Adrenal gland (tissue), 12 donors: ENCODE data around the gene ZFP36L1. TPM values are rescaled to one million over a fixed set of nuclear protein-coding genes. Genes with fewer than 3 reads are reported as not detected.

ENCODE experiments used
- DNase-seq, 7 donors: peaks; one replicate each; pipeline ENCODE4 v3.0.0-alpha.2; 2019 to 2020
- H3K27ac ChIP-seq, 5 donors: fragments of 200-600 bp; sonication (generic) in 4 of 5; 1 replicate in 3 of 5; 2 replicates in 2 of 5; pipeline versions ENCODE4 v1.5.1 to v1.8.0; 2016 to 2020; ENCODE audit warnings: mild to moderate bottlenecking in 1 of 5
- H3K27me3 ChIP-seq: fragments of 200-600 bp; 2 replicates; pipeline ENCODE4 v1.8.0; 2021
- H3K36me3 ChIP-seq, 2 donors: fragments of 200-600 bp; replicated peaks in 1 of 2; 1 replicate in 1 of 2; 2 replicates in 1 of 2; pipeline versions ENCODE4 v1.5.1 to v1.8.0; 2018 to 2022
- H3K4me1 ChIP-seq, 2 donors: fragments of 200-600 bp; replicated peaks in 1 of 2; 1 replicate in 1 of 2; 2 replicates in 1 of 2; pipeline versions ENCODE4 v1.5.1 to v1.8.0; 2018 to 2021
- H3K4me3 ChIP-seq, 4 donors: fragments of 200-600 bp; sonication (generic) in 3 of 4; one replicate each; pipeline ENCODE4 v1.5.1; 2016 to 2018
- H3K9me3 ChIP-seq, 3 donors: fragments of 200-600 bp; sonication (generic) in 1 of 3; replicated peaks in 1 of 3; 1 replicate in 2 of 3; 2 replicates in 1 of 3; pipeline versions ENCODE4 v1.5.1 to v1.8.0; 2016 to 2021
- POLR2A ChIP-seq, 2 donors: fragments of 450-650 bp; IDR thresholded peaks; one replicate each; pipeline ENCODE4 v1.6.1; 2017; ENCODE audit warnings: antibody characterized with exemption in 2 of 2, mild to moderate bottlenecking in 2 of 2, moderate library complexity in 1 of 2
- WGBS, 4 donors: extraction: QIAGEN DNeasy Blood & Tissue Kit in 2 of 4; methylation state at CpG; one replicate each; pipeline versions ENCODE4 v1.1.5 to v1.1.7; 2013 to 2017; 5-methylcytosine and 5-hydroxymethylcytosine counted together
- intact Hi-C, 2 donors: fragments of 100-400 bp; cut with DNase I; formaldehyde crosslinking; loops; one replicate each; pipeline versions ENCODE4 v1.14.1 to v1.15.0; 2022 to 2023
- polyA plus RNA-seq, 3 donors: library from polyadenylated mRNA; stranded (reverse); fragments of 200-250 nt in 2 of 3; fragments of 350-450 nt in 1 of 3; fragmentation: Illumina TruSeq in 1 of 3; extraction: RNeasy Lipid Tissue Mini Kit (QIAGEN cat#74804) in 1 of 3; gene quantifications; one replicate each; pipeline ENCODE4 v1.2.3, GENCODE V29; 2013 to 2014
- total RNA-seq, 9 donors: library from RNA; depleted of rRNA in 4 of 9; stranded (reverse); fragments of >200 nt in 4 of 9; fragments of 120-200 nt in 1 of 9; fragmentation: NEBNext Ultra II Directional in 1 of 9; extraction: Animal tissue kit (Norgen Biotek cat#: 25700) in 1 of 9; gene quantifications; one replicate each; pipeline versions ENCODE4 v1.1.0 to v1.2.4, GENCODE V29; 2013 to 2023
- TF ChIP-seq, protein P1 (sequence below), 6 experiments: fragments of 450-650 bp in 4 of 6; fragments of 200-600 bp in 2 of 6; sonication (generic) in 1 of 6; IDR thresholded peaks; 1 replicate in 5 of 6; 2 replicates in 1 of 6; pipeline versions ENCODE4 v1.5.1 to v1.8.0; 2016 to 2021; ENCODE audit warnings: antibody characterized with exemption in 6 of 6, mild to moderate bottlenecking in 2 of 6, moderate library complexity in 1 of 6
- donor health status: healthy with polysubstance abuse.
- donor health status: Bipolar disorder and iron deficiency.
- donor health status: DM: yes; HTN: yes; CAD: no.
- donor health status: DM: no; HTN: no; CAD: no.
- donor health status: DM: no; HTN: no; CAD: no.
- donor health status: DM: yes; HTN: yes; CAD: no.

Gene ZFP36L1
- total and polyA plus RNA-seq, 12 donors = 25.5 to 332 (median 133) TPM

DNA sequence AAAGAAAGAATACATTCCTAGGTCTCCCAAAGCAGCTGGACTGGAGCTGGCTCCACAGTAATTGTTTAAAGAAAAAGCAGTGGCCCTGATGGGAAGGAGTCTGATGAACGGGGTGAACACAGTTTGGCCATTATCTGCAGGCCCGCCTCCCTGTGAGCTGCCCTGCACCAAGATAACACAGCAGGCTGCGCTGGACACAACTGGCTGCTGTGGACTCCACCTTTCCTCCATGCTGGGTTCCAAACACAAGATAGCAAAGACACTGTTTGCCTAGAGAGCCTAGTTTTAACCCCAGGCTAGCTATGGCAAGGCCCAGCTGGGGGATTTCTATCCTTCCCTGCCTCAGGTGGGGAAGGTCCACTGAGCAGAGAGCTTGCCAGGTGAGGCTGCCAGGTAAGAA lies 34.6 kb downstream of the ZFP36L1 start:
- 91 to 100% (median 95%) methylated on average over 1 to 3 of the region's 3 CpGs for WGBS, 4 donors
- no peak overlapping the region for H3K4me3 ChIP-seq
- H3K9me3 ChIP-seq = no peaks in the 10 kb centered on the region
- TF ChIP-seq POLR2A (IDR thresholded peaks at IDR 0.05) = no peak
- TF ChIP-seq, protein P1, sequence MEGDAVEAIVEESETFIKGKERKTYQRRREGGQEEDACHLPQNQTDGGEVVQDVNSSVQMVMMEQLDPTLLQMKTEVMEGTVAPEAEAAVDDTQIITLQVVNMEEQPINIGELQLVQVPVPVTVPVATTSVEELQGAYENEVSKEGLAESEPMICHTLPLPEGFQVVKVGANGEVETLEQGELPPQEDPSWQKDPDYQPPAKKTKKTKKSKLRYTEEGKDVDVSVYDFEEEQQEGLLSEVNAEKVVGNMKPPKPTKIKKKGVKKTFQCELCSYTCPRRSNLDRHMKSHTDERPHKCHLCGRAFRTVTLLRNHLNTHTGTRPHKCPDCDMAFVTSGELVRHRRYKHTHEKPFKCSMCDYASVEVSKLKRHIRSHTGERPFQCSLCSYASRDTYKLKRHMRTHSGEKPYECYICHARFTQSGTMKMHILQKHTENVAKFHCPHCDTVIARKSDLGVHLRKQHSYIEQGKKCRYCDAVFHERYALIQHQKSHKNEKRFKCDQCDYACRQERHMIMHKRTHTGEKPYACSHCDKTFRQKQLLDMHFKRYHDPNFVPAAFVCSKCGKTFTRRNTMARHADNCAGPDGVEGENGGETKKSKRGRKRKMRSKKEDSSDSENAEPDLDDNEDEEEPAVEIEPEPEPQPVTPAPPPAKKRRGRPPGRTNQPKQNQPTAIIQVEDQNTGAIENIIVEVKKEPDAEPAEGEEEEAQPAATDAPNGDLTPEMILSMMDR (IDR thresholded peaks at IDR 0.05) = no peak
- H3K27me3 ChIP-seq = no peaks in the 10 kb centered on the region
- H3K4me1 ChIP-seq = peaks cover 11 to 26% of the 10 kb centered on the region in 2 donors
- no peak for DNase-seq
- no peaks in the 10 kb centered on the region for H3K36me3 ChIP-seq
- peak overlapping the region in 2 of 5 donors; percentile 7 to 65 for H3K27ac ChIP-seq
- intact Hi-C loops = no loop called here

DNA sequence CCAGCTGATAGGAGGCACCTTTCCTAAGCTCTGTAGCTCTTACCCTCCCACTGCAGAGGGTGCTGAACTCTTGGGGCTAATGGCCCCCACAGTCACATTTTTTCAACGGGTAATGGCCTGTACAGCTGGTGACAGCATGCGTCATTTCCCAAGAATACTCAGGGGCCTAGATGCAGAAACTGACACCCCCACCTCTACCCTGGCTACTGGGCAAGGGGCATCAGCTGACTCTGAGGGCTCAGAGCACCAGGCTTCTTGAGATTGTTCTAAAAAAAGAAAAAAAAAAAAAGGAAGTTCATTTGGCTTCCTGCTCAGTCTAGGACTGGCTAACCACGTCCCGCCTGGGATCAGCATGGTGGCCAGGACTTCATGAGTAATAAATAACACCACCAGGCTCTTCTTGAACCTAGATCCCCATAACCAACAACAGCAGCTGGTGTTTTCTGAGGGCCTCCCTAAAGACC lies 35.2 kb downstream of the ZFP36L1 start:
- Histone ChIP-seq H3K9me3 (no peaks in the 10 kb centered on the region), H3K27me3 (no peaks in the 10 kb centered on the region), H3K27ac (peak overlapping the region in 2 of 5 donors; percentile 7 to 65), H3K4me1 (peaks cover 4 to 20% of the 10 kb centered on the region in 2 donors), H3K4me3 (no peak overlapping the region), H3K36me3 (no peaks in the 10 kb centered on the region)
- intact Hi-C loops = no loop called here
- TF ChIP-seq, protein P1 (IDR thresholded peaks at IDR 0.05) = no peak
- no peak for TF ChIP-seq POLR2A (IDR thresholded peaks at IDR 0.05)
- DNase-seq = peak in 6 of 7 donors; percentile 49 to 76 (median 62)
- 49 to 71% (median 57%) methylated on average over 4 of the region's 4 CpGs for WGBS, 4 donors

DNA sequence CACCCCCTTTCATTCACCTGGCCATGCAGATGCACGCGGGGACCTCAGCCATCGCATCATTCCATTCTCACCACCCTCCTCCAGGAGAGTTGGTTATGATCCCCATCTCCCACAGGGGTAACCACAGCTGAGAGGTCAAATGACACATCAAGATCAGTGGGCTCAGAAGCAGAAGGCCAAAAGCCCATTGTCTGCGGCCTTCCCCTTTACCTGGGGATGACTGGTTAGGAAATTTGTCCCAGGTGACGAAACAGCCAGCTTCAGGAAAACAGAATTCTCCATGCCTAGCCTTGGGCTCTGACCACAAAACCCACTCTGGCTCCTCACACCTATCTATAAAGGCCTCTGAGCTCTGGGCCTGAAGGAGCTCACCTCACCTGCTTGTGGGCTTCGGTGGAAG lies 36.1 kb downstream of the ZFP36L1 start:
- Histone ChIP-seq H3K27me3 (no peaks in the 10 kb centered on the region), H3K9me3 (no peaks in the 10 kb centered on the region), H3K4me3 (no peak overlapping the region), H3K36me3 (no peaks in the 10 kb centered on the region), H3K4me1 (peaks cover 0 to 14% of the 10 kb centered on the region in 2 donors), H3K27ac (peak overlapping the region in 1 of 5 donors; percentile 36)
- intact Hi-C loops = no loop called here
- no peak for TF ChIP-seq POLR2A (IDR thresholded peaks at IDR 0.05)
- TF ChIP-seq, protein P1 (IDR thresholded peaks at IDR 0.05) = no peak
- WGBS, 4 donors = 97 to 100% (median 99%) methylated on average over 5 to 6 of the region's 6 CpGs
- DNase-seq = no peak

DNA sequence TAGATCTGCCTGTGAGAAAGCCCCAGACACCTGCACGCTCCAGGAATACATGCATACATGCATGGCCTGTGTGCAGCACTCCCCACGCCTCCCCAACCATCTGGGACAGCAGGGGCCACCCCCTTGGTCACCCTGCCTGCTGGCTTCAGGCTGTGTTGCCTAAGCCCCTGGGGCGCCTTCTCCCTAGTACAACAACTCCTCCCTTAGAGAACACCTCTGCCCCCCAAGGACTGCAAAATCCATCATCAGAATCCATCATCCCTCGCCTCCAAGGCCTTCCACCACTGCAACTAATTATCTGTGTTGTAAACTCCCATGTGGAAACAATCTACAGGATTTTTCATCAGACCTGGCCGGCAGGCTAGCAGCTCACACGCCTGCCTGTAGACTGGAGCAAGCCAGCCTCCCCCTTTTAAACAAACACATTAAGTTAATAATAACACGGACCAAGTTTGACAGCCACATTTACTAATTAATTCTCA lies 36.8 kb downstream of the ZFP36L1 start:
- peaks cover 0 to 14% of the 10 kb centered on the region in 2 donors for H3K4me1 ChIP-seq
- H3K36me3 ChIP-seq = no peaks in the 10 kb centered on the region
- H3K4me3 ChIP-seq = no peak overlapping the region
- intact Hi-C loops = no loop called here
- no peak overlapping the region for H3K27ac ChIP-seq
- H3K9me3 ChIP-seq = no peaks in the 10 kb centered on the region
- 73 to 91% (median 86%) methylated on average over 5 to 7 of the region's 7 CpGs for WGBS, 4 donors
- no peak for DNase-seq
- no peak for TF ChIP-seq POLR2A (IDR thresholded peaks at IDR 0.05)
- TF ChIP-seq, protein P1 (IDR thresholded peaks at IDR 0.05) = no peak
- H3K27me3 ChIP-seq = no peaks in the 10 kb centered on the region
